Measurements from ENCODE around the gene CHSY1.

Gene CHSY1

DNA sequence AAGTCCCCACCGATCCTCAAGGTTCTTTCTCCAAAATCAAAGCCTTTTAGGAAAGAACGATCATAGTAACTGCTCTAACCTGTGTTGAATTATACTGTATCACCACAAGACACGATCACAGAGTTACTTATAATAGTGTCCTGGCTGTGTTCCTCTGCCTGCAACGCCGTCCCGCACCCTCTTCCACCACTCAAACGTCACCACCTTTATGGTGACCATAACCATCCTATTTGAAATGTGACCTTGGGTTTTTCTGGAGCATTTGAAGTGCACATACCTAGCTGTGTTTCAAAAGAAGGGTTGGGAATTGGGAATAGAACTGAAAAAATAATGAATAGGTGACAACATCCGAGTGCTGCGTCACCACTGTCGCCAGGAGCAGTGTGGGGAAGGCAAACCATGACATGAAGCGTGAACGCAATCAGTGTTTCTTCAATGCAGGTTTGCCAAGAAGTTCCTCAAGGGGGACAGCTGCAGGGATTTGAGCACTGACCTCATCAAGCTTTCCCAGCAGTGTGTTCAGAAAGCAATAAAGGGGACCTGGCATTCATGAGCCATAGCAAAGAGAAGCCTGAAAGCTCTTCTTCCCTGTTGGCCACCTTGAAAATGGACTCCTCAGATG, 26.2 kb upstream of the CHSY1 start:
- DNase-seq (ENCODE audit: low read depth, low spot score): no peak
- ChIA-PET POLR2A (no interaction called here), CTCF (interaction anchor here (0.7 to 3.3 kb wide), 2 partner anchors 11 to 363 kb away, joined by 4 to 33 read pairs; no protein-coding TSS in a partner anchor)
- TF ChIP-seq, protein P1, sequence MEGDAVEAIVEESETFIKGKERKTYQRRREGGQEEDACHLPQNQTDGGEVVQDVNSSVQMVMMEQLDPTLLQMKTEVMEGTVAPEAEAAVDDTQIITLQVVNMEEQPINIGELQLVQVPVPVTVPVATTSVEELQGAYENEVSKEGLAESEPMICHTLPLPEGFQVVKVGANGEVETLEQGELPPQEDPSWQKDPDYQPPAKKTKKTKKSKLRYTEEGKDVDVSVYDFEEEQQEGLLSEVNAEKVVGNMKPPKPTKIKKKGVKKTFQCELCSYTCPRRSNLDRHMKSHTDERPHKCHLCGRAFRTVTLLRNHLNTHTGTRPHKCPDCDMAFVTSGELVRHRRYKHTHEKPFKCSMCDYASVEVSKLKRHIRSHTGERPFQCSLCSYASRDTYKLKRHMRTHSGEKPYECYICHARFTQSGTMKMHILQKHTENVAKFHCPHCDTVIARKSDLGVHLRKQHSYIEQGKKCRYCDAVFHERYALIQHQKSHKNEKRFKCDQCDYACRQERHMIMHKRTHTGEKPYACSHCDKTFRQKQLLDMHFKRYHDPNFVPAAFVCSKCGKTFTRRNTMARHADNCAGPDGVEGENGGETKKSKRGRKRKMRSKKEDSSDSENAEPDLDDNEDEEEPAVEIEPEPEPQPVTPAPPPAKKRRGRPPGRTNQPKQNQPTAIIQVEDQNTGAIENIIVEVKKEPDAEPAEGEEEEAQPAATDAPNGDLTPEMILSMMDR (IDR thresholded peaks at IDR 0.05; ENCODE audit: insufficient read depth, low read length, missing control alignments): no peak
- H3K4me3 ChIP-seq (ENCODE audit: low read depth, low read length): peak overlapping the region; percentile 59

GRCh38 chr15:101277038-101277822, 25.4 kb upstream of the CHSY1 start, which contains the start of gene SELENOS:
SELENOS (minus strand) TSS chr15:101277485; CDS start chr15:101277417, 68 bp downstream.
- peak within 1 kb of the TSS; percentile 95 for H3K4me3 ChIP-seq (ENCODE audit: low read depth, low read length)
- ChIA-PET CTCF (interaction anchor here (1.2 to 4.3 kb wide), 3 partner anchors 9 to 269 kb away, joined by 5 to 33 read pairs (median 31); no protein-coding TSS in a partner anchor), POLR2A (no interaction called here)
- no peak for DNase-seq (ENCODE audit: low read depth, low spot score)
- TF ChIP-seq, protein P1 (IDR thresholded peaks at IDR 0.05; ENCODE audit: insufficient read depth, low read length, missing control alignments): no peak

DNA sequence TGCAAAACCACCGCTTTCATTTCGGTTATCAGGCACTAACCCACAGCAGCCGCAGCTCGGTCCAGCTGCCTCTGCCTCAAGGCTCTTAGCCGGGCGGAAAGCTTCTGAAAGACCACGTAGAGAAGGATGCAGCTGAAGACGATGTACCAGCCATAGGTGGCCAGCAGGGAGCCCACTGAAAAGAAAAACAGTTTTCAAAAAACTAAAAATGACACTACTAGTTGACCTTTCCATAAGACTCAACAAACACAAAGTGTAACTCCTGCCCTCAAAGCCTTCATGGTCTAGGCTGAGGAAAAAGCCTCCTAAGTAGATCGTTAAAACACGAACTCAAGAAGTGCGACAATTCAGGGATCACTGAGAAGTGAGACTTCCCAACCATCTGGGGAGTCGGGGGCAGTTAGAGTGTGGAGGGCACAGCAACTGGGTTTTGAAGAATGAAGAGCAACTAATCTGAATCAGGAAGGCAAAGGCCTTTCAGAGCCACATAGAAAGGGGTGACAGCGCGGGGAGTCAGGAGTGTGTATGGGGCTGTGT, 24.7 kb upstream of the CHSY1 start:
- CTCF ChIA-PET: interaction anchor here (0.7 to 4.3 kb wide), 4 partner anchors 9 to 268 kb away, joined by 3 to 31 read pairs (median 4); no protein-coding TSS in a partner anchor
- TF ChIP-seq, protein P1 (IDR thresholded peaks at IDR 0.05; ENCODE audit: insufficient read depth, low read length, missing control alignments): peak; percentile 20
- POLR2A ChIA-PET: interaction anchor here (0.7 kb wide), 2 partner anchors 71 to 210 kb away, joined by 3 read pairs; no protein-coding TSS in a partner anchor
- peak overlapping the region; percentile 95 for H3K4me3 ChIP-seq (ENCODE audit: low read depth, low read length)
- DNase-seq (ENCODE audit: low read depth, low spot score): no peak

DNA sequence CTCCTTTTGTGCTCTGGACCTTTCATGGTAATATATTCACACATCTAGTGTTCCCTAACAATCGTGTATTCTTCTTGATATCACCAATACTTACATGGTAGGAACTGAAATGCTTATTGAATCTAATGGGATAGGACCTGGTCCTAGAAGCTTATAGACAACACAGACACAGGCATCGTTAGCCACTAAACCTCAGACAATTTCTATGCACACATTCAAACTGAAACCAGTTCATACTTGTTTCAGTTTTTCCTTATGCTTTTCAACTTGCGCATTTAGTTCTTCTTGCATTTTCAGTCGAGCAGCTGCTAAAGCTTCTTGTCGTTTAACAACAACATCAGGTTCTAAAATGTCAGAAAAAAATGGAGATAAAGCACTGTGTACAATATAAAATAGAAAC, 23.2 kb upstream of the CHSY1 start:
- ChIA-PET POLR2A (no interaction called here), CTCF (interaction anchor here (0.9 to 4.3 kb wide), 4 partner anchors 14 to 267 kb away, joined by 3 to 31 read pairs (median 6); no protein-coding TSS in a partner anchor)
- TF ChIP-seq, protein P1 (IDR thresholded peaks at IDR 0.05; ENCODE audit: insufficient read depth, low read length, missing control alignments): no peak
- H3K4me3 ChIP-seq (ENCODE audit: low read depth, low read length): no peak overlapping the region
- DNase-seq (ENCODE audit: low read depth, low spot score): no peak

DNA sequence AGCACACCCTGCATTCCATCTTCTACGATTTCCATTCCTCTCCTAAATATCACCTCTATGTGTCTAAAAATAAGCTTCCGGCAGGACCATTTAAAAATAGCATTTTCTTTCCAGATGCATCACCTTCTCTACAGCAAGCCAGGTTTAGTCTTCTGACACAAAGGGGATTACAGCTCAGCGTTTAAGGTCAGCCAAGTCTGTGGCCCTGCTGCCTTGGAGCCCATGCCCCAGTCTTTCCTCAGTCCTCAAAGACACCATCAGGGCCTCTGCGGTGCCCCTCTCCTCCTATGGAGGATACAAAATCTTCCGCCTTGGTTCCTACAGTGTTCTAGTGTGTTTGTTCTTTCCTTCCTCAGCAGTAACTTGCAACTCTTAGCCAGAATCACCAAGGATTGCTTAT, 21.7 kb upstream of the CHSY1 start:
- no peak for DNase-seq (ENCODE audit: low read depth, low spot score)
- ChIA-PET POLR2A (no interaction called here), CTCF (interaction anchor here (0.7 to 4.3 kb wide), 9 partner anchors 12 to 368 kb away, joined by 3 to 31 read pairs (median 4); no protein-coding TSS in a partner anchor)
- no peak overlapping the region for H3K4me3 ChIP-seq (ENCODE audit: low read depth, low read length)
- TF ChIP-seq, protein P1 (IDR thresholded peaks at IDR 0.05; ENCODE audit: insufficient read depth, low read length, missing control alignments): no peak
